ENCODE measurements around the gene DPP10.
"Not testable (repeated sequence)": the region's sequence is repeated elsewhere in the genome, so short reads cannot be mapped to it uniquely, and the experiment has no call there.

Gene DPP10

DNA sequence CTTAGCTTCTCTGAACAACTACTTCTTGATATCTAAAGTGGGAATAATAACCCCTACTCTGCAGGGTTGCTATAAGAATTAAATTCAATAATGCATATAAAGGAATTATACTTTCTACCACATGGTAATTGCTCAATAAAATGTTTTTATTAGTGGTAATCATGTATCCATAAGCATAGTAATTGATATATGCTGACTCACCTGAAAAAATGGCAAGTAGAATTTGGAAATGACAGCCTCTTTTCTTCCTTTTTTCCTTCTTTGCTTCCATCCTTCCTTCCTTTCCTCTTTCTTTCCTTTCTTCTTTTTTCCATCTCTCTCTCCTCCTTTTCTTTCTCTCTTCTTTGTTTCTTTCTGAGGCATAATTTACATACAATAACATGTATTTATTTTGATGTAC is 65.3 kb downstream of the DPP10 start:
- in situ Hi-C loops (cut with MboI; ENCODE audit: low sequenced_read_pairs): no loop called here

DNA sequence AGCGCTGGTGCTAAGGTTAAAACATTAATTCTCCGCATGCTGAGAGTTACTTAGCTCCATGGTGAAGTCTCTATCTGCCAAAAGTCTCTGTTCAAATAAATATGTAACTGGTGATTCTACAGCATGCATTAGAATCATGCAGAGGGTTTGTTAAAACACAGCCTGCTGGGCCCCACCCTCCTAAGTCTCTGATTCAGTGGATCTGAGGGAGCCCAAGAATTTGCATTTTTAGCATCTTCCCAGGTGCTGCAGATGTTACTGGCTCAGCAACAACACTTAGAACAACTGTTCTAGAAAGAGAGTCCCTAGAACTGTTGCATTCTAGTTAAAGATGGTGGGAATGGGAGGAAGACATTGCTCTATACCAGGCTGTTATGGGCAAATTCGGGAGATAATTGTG is 73.4 kb downstream of the DPP10 start:
- in situ Hi-C loops (cut with MboI; ENCODE audit: low sequenced_read_pairs): no loop called here

DNA sequence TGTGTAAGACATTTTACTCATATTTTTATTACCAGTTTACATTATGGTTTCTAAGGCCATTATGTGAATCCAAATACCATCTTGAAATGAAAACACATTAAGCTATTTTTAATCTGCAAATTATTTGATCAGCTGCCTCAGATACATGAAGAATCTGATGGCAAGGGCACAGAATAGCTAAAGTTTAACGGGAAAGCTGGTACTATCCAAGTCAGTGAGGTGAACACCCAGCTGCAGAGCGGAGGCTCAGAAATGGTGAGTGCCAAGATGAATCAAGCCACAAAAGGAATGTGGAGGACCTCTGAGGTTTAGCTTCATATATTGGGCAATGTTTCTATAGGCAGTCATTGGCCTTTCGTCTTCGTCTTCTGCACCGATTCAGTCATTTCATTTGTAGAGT is 75.1 kb downstream of the DPP10 start:
- in situ Hi-C loops (cut with MboI; ENCODE audit: low sequenced_read_pairs): no loop called here

DNA sequence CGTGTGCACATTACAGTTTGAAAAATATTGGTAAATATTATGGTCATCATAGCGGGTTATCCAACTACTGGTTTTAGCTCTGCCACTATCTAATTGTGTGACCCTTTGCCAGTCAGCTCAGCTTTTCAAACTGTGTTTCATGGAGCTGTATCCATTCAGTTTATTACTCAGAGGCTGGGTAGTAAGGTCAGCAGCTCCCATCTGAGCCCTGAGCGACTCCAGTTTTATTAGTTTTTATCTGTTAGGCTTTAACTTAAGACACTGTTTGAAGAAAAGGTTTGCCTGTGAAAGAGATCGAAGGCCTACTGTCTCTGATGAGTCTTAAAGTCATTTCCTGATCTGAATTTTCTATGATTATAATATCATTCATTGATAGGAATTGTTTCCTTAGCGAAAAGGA is 76.3 kb downstream of the DPP10 start:
- in situ Hi-C loops (cut with MboI; ENCODE audit: low sequenced_read_pairs): no loop called here

DNA sequence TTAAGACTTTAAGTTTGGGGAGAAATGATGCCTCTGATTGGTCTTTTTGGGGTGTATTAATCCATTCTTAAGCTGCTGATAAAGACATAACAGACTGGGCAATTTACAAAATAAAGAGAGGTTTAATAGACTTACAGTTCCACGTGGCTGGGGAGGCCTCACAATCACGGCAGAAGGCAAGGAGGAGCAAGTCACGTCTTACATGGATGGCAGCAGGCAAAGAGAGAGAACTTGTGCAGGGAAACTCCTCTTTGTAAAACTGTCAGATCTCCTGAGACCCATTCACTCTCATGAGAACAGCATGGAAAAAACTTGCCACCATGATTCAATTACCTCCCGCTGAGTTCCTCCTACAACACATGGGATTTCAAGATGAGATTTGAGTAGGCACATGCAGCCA is 80.2 kb downstream of the DPP10 start:
- in situ Hi-C loops (cut with MboI; ENCODE audit: low sequenced_read_pairs): not testable (repeated sequence)

DNA sequence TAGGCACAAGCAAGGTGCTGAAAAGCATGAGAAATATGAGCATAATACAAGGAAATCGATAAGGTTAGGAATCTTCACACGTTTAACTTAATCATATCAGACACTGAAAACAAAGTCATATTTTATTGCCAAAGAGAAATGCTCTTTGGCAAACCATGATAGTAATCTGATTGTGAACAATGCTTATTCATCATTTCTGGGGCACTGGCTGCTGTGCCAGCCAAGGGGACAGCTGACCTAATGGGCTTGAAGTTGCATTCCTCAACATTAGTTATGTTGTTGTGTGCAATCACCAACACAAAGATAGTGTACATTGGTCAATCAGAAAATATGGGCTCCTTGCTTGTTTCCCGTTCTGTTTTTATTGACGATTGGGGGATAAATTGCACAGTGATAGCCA is 83.5 kb downstream of the DPP10 start:
- in situ Hi-C loops (cut with MboI; ENCODE audit: low sequenced_read_pairs): no loop called here

DNA sequence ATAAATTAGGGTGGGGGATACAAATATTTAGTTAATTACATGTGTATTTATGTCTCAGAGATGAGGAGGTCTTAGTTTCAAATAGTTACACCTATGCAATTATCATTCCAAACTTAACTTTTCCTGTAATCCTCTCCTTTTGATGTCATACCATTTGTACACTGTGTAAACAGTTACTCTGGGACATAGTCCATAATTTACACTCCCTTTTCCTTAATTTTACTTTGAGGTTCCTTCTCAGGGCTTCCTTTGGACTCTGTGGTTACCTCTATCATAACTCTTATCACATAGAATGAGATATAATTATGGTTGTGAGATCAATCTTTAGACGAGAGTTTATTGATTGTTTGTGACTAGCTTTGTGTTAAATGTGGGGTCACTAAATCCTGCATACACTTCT is 84.4 kb downstream of the DPP10 start:
- in situ Hi-C loops (cut with MboI; ENCODE audit: low sequenced_read_pairs): no loop called here

DNA sequence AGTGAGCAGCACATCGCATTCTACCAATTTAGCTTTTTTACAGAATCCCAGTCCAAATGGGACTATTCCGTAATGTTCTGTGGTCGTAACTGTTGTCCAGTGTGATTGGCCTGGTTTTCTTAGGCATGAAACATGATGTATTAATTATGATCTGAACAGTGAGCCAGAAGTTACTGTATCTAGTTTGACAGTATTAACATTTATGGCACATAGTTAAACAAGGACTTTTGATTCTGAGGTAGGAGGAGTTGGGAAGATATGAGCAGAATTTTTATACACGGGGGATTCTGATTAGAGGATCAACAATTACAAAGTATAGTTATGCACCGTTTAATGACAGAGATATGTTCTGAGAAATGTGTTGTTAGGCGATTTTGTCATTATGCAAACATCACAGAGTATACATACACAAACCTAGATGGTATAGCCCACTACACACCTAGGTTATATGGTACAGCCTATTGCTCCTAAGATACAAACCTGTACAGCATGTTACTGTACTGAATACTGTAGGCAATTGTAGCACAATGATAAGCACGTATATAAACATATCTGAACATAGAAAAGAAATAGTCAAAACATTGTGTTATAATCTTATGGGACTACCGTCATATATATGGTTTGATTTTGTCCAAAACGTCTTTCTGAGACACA is 85.0 kb downstream of the DPP10 start:
- in situ Hi-C loops (cut with MboI; ENCODE audit: low sequenced_read_pairs): no loop called here

DNA sequence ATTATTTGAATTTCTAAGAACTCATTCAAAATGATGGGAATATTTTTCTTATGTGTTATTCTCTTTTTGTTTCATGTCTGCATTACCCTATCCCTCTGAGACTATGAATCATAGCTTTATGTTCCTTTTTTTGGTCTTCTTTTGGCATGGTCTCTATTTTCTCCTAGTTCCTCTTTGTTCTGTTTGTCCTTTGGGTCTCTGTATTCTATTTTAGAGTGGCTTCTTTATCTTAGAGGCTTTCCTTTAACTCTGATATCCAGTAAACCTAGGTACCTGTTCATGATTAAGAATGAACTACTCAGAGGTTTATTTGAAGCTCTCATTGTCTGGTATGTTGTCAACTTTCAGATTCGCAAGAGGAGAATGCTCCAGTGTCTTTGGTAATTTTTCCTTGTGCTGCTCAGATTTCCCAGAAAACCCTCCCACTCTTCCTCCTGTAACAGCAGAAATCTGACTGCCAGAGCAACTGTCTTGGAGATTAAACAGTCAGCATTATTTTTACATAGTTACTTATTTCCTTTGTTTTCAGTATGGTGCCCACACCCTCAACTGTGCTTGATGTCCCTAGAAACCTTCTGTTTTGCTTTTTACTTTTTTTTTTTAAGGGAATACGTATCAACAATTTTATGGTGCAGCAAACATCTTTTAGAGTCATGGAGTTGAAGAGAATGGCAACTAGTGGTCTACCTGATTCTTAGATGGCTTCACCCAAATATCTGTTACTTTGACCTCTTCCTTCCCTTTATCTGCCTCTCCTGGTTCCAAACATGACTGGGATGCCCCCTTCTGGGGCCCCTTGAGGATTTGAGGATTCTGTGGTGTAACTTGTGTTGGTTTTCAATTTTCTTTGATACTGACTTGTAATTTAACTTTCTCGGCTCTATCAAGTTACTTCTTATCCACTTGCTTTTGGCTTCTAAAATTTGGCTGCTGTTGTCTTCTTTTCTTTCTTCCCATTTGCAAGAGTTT is 92.0 kb downstream of the DPP10 start:
- in situ Hi-C loops (cut with MboI; ENCODE audit: low sequenced_read_pairs): no loop called here

DNA sequence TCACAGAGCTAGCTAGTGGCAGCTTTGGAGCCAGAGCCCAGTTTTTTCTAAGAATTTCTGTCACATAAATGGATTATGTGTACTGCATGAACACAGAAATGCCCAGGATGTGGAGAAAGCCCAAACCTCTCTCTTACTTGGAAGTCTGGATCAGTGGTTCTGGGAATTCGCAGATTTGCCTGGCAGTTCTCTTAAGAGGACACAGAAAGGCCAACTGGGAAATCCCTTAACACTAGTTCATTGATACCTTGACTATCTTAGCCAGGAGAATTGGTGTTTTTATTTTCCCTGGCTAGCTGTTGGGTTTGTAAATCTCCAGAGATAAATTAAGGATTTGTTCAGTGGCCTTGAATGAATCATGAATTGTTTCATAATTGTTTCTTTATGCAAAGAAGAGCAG is 95.3 kb downstream of the DPP10 start:
- in situ Hi-C loops (cut with MboI; ENCODE audit: low sequenced_read_pairs): no loop called here

DNA sequence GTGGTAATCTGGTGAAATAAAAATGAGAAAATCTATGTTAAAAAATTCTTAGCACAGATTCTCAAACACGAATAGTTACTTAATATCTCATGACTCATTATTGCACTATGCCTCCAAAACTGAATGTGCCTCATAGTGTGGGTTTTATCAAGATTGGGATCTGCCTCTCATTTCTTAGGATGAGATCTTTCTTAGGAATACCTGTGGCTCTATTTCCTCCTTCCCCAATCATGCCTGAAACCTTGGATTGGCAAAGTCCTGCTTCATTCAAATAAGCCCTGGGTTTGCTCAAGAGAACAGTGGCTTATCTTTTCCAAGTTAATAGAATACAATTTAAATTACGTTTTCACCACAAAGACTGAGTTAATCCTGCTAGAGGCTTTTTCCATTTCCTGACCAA is 100.3 kb downstream of the DPP10 start:
- in situ Hi-C loops (cut with MboI; ENCODE audit: low sequenced_read_pairs): no loop called here

DNA sequence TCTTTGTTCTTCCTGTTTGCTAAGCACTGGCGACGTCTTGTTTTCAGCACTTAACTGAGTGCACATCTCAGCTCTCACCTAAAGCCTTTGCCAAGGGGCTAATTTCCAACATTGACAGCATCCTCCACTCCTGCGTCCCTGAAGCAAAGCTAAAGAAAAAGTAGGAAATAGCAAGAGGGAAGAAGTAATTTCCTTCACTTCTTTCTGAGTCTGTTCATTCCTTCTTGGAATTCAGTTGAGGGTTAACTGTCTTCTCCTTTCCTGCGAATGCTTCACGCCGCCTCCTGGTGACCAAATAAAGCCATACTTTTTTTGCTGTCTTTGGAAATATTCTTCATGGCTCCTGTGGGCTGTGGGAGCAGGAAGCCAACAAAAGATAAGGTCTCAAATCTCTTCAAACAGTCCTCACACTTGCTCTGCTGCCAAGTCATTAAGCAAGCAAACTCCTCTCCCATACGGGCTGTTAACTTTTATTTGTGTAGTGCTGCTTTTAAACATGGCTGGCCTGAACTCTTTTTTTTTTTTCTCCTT is 100.9 kb downstream of the DPP10 start:
- in situ Hi-C loops (cut with MboI; ENCODE audit: low sequenced_read_pairs): no loop called here

DNA sequence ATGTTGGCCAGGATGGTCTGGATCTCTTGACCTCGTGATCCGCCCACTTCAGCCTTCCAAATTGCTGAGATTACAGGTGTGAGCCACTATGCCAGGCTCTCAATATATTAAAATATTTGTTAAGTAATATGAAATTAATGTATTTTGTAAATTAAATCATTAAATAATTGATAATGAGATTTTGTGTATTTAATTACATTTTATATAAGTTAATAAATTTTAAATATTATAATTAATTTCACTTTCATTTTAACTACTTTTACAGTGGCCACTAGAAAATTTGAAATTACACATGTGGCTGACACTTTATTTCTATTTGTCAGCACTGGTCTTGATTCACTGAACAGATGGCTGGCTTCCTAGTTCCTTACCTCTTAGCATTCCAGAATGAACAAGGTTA is 102.6 kb downstream of the DPP10 start:
- in situ Hi-C loops (cut with MboI; ENCODE audit: low sequenced_read_pairs): no loop called here

DNA sequence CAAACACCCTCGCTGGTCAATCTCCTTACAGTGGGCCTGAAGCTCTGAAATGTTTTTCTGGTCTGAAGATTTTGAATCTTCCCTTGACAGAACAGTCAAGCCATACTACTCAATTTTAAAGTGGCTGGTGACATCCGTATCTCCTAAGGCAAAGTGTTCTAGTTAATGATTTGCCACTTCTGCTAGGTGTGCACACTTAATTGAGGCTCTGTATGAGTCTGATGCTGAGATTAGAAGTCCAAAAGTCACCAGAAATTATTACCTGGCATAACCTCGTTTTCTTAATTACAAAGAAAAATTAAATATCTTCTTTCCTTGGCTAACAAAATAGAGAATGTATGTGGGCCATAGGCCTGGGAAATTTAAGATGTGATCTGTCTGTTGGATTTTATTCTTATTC is 104.1 kb downstream of the DPP10 start:
- in situ Hi-C loops (cut with MboI; ENCODE audit: low sequenced_read_pairs): no loop called here

DNA sequence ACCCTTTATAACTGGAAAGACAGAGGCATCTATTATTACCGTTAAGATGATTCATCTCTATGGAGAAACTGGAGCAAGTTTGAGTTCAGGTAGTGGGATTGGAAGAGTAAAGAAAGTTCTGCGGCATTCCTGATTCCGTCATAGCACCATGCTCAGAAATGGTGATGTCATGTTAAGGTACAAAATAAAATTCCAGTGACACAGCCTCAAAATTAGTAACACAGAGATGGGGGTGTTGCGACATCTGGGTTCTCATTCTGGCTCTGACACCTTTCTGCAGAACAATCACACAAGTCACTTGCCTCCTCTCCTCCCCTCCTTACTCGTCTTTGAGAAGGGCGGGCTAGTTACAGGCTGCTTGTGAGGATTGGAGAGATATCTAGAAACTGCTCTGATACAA is 105.7 kb downstream of the DPP10 start:
- in situ Hi-C loops (cut with MboI; ENCODE audit: low sequenced_read_pairs): no loop called here

DNA sequence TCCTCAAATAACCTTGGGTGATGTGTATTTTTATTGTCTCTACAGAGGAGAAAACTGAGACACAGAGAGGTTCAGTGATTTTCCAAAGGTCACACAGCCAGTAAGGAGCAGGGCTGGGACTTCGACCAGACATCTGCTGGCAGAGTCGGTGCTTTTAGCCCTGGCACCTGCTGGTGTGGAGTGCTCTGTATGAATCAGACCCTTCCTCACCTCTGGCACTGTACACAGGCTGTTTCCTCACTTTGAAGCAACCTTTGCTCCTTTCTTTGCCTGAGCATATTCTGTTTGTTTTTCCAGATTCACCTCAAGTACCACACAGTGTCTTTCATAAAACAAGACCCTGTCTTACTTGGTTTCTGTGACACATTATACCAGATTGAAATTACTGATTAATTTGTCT is 107.9 kb downstream of the DPP10 start:
- in situ Hi-C loops (cut with MboI; ENCODE audit: low sequenced_read_pairs): no loop called here

DNA sequence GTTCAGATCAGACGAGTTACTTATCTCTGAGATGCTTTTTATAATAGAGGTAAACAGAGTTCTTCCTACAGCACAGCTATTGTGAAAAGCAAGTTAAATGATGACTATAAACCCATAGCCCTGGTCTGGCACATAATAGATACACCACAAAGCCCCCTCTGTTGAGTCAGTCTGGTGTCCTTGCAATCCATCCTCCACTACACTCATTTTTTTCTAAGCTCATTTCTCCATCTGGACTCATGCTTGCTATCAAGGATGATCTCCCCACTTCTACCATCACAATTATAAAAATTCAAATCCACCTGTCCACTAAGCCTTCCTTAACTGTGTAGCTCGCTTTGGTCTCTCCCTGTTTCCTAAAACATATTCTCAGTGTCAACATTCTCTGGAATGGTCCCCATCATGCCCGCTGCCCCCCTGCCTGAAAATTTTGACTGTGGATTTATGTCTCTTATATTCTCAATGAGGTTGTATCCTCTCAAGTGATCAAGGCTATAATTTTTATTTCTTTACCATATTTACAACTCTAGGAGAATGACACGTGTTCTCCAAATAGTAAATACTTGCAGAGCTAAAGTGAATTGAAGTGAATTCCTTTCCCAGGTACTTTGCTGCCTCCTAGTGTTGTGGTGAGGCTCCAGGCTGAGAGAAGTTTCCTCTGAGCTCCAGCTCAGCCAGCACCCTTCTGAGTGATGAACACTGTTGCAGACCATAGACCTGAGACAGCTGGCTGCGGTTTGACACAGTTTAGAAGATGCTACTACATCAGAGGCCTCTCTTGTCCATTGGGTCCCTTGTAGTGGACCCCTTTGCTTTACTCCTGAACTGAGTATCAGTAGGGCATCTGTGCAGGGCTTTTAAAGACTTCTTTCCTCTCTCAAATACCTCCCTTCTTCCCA is 108.7 kb downstream of the DPP10 start:
- in situ Hi-C loops (cut with MboI; ENCODE audit: low sequenced_read_pairs): no loop called here

DNA sequence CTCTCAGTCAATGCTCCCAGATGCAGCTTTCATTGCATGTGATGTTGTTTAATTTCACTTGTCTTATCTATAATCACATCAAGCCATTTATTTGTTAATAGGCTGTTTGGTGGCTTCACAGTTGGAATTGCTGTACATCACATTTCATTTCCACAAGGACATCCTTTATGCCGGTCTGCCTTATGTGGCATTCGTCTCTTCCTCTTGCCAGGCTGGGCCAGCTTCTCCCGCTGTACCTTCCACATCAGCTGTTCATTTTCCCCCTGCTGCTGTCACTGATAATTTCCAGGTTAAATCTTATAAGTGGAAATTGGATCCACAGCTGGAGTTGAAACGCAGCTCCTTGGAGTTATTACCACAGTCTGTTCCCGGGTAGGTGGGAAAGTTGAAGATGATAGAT is 110.6 kb downstream of the DPP10 start:
- in situ Hi-C loops (cut with MboI; ENCODE audit: low sequenced_read_pairs): no loop called here

DNA sequence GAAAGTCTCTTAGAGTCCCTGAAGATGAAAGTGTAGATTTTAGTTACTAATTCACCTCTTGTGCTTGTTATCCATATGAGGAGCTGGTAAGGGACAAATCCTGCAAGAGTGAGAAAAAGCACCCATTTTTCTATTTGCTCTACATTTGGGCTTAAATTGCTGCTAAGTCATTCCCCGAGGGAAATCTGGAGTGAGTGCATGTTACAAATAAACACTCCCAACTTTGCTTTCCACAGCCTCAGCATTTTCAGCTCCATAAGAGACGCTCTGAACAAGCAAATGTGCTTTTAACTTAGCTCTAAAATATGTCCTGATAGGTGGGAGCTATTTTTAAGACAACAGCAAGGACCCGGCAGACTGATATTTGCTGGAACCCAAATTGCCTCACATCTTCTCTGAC is 126.7 kb downstream of the DPP10 start:
- in situ Hi-C loops (cut with MboI; ENCODE audit: low sequenced_read_pairs): no loop called here

DNA sequence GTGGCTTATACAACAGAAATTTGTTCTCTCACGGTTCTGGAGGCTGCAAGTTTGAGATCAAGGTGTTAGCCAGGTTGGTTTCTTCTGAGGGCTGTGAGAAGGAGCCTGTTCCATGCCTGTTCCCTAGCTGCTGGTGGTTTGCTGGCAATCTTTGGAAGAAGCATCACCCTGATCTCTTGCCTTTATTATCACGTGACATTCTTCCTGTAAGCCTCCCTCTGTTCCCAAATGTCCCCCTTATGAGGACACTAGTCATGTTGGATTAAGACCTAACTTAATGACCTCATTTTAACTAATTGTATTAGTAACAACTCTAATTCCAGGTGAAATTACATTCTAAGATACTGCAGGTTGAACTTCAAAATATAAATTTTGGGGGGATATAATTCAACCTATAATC is 135.2 kb downstream of the DPP10 start:
- in situ Hi-C loops (cut with MboI; ENCODE audit: low sequenced_read_pairs): no loop called here

DNA sequence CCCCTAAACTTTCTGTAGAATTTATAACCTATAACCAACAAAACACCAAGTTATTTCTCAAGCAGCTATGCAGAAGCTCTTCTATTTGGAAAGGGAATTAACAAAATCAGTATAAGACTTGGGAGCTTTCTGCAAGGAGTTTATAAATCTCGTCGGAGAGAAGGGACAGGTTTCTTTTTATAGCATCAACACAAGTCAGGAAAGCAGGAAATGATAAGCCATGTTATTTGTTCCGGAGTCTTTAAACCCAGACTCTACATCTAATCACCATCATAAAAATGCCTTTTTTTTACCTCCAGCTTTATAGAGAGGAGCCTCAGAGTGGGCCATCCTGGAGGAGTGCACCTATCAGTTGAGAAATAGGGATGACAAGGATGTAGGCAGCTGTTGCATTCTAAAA is 137.1 kb downstream of the DPP10 start:
- in situ Hi-C loops (cut with MboI; ENCODE audit: low sequenced_read_pairs): no loop called here
